ENCODE data around the gene CNTNAP2. TPM values are rescaled to one million over a fixed set of nuclear protein-coding genes. Genes with fewer than 3 reads are reported as not detected.

The CNTNAP2 gene
- total RNA-seq, 1 donor from 2014 or later: 5.4 TPM

DNA sequence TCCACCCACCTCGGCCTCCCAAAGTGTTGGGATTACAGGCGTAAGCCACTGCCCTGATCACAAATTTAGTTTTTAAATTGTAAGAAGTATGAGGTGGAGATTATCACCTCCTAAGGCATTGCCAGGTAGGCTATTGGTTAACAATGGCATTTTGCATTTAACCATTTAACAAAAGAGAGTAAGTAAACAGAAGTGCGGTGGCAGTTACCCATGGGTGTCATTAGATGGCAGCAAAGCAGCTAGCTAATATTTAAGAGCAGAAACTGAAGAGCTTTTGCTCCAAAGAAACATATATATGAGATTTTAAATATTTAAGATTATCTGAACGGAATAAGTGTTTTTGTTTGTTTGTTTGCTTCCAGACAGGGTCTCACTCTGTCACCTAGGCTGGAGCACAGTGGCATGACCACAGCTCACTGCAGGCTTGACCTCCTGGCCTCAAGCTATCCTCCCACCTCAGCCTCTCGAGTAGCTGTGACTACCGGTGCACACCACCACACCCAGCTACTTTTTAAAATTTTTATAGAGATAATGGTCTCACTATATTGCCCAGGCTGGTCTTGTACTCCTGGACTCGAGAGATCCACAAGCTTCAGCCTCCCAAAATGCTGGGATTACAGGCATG lies 2148.4 kb downstream of the CNTNAP2 start:
- H3K27me3 Mint-ChIP-seq (ENCODE audit: unreplicated experiment): peaks cover 3% of the 10 kb centered on the region
- no peak overlapping the region for H3K4me3 Mint-ChIP-seq (ENCODE audit: unreplicated experiment)
- no peaks in the 10 kb centered on the region for H3K9me3 Mint-ChIP-seq (ENCODE audit: unreplicated experiment)
- H3K36me3 Mint-ChIP-seq (ENCODE audit: low read depth, unreplicated experiment): no peaks in the 10 kb centered on the region
- peak; percentile 54 for TF ChIP-seq CTCF (IDR thresholded peaks at IDR 0.05; ENCODE audit: unreplicated experiment)
- no peak overlapping the region for H3K27ac Mint-ChIP-seq (ENCODE audit: unreplicated experiment)
- peaks cover 6% of the 10 kb centered on the region for H3K4me1 Mint-ChIP-seq (ENCODE audit: unreplicated experiment)
- no peak for DNase-seq (ENCODE audit: low spot score)

- Mint-ChIP-seq H3K4me3 (ENCODE audit: unreplicated experiment) (no peak overlapping the region), H3K4me1 (ENCODE audit: unreplicated experiment) (peaks cover 6% of the 10 kb centered on the region), H3K27me3 (ENCODE audit: unreplicated experiment) (peaks cover 3% of the 10 kb centered on the region), H3K27ac (ENCODE audit: unreplicated experiment) (no peak overlapping the region), H3K36me3 (ENCODE audit: low read depth, unreplicated experiment) (no peaks in the 10 kb centered on the region), H3K9me3 (ENCODE audit: unreplicated experiment) (no peaks in the 10 kb centered on the region)
- TF ChIP-seq CTCF (IDR thresholded peaks at IDR 0.05; ENCODE audit: unreplicated experiment): no peak
- DNase-seq (ENCODE audit: low spot score): no peak
These were observed 2149.3 kb downstream of the CNTNAP2 start for GRCh38 chr7:148265896-148266295.

DNA sequence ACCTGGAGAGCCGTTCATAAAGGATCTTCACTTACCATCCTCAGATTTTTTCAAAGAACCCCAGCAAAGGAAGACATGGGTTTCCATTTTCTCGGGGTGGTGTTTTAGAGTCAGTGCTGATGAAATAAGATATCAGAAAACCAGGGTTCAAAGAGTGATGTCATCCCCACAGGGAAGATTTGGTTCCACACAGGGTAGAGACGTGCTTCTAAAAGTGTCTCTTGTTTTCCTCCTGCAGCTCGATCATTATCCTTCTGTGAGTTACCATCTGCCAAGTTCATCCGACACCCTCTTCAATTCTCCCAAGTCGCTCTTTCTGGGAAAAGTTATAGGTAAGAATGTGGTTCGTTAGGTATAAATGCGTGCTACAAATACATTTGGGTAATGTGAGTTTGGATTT lies 2150.2 kb downstream of the CNTNAP2 start:
- peaks cover 3% of the 10 kb centered on the region for H3K27me3 Mint-ChIP-seq (ENCODE audit: unreplicated experiment)
- no peak for TF ChIP-seq CTCF (IDR thresholded peaks at IDR 0.05; ENCODE audit: unreplicated experiment)
- H3K9me3 Mint-ChIP-seq (ENCODE audit: unreplicated experiment): no peaks in the 10 kb centered on the region
- no peak overlapping the region for H3K4me3 Mint-ChIP-seq (ENCODE audit: unreplicated experiment)
- no peak for DNase-seq (ENCODE audit: low spot score)
- peaks cover 6% of the 10 kb centered on the region for H3K4me1 Mint-ChIP-seq (ENCODE audit: unreplicated experiment)
- H3K36me3 Mint-ChIP-seq (ENCODE audit: low read depth, unreplicated experiment): no peaks in the 10 kb centered on the region
- no peak overlapping the region for H3K27ac Mint-ChIP-seq (ENCODE audit: unreplicated experiment)

DNA sequence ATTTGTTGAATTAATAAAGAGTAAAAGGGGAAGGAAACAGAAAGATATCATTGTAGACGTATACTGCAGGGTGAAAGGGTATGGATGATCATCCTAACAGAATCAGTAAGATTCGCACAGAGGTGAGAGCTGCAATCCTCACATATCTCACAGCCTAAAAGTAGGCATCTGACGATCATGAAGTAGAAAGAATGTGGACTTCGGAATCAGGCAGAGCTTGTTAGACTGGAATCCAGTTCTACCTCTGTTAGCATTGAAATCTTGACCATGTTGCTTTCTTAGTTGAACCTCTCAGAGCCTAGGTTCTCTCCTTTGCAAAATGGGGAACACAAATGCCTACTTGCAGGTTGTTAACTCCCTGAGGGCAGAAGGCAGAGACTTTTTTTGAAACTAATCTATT lies 2154.0 kb downstream of the CNTNAP2 start:
- Mint-ChIP-seq H3K27ac (ENCODE audit: unreplicated experiment) (no peak overlapping the region), H3K4me3 (ENCODE audit: unreplicated experiment) (no peak overlapping the region), H3K4me1 (ENCODE audit: unreplicated experiment) (no peaks in the 10 kb centered on the region), H3K36me3 (ENCODE audit: low read depth, unreplicated experiment) (no peaks in the 10 kb centered on the region), H3K9me3 (ENCODE audit: unreplicated experiment) (no peaks in the 10 kb centered on the region), H3K27me3 (ENCODE audit: unreplicated experiment) (peaks cover 2% of the 10 kb centered on the region)
- TF ChIP-seq CTCF (IDR thresholded peaks at IDR 0.05; ENCODE audit: unreplicated experiment): no peak
- no peak for DNase-seq (ENCODE audit: low spot score)

GRCh38 chr7:148274118-148274517 lies 2157.5 kb downstream of the CNTNAP2 start:
- no peaks in the 10 kb centered on the region for H3K36me3 Mint-ChIP-seq (ENCODE audit: low read depth, unreplicated experiment)

More at GRCh38 chr7:148274118-148274517, 2157.5 kb downstream of the CNTNAP2 start:
- Mint-ChIP-seq H3K27ac (ENCODE audit: unreplicated experiment) (no peak overlapping the region), H3K4me3 (ENCODE audit: unreplicated experiment) (no peak overlapping the region), H3K27me3 (ENCODE audit: unreplicated experiment) (peaks cover 2% of the 10 kb centered on the region), H3K9me3 (ENCODE audit: unreplicated experiment) (no peaks in the 10 kb centered on the region), H3K4me1 (ENCODE audit: unreplicated experiment) (peaks cover 11% of the 10 kb centered on the region)
- TF ChIP-seq CTCF (IDR thresholded peaks at IDR 0.05; ENCODE audit: unreplicated experiment): no peak
- DNase-seq (ENCODE audit: low spot score): no peak
